ENCODE data around the gene SPINK1. TPM values are rescaled to one million over a fixed set of nuclear protein-coding genes. Genes with fewer than 3 reads are reported as not detected.

The SPINK1 gene
- total and polyA plus RNA-seq, 2 of the 4 experiments (the other 2 are of a cell fraction) = not detected

DNA sequence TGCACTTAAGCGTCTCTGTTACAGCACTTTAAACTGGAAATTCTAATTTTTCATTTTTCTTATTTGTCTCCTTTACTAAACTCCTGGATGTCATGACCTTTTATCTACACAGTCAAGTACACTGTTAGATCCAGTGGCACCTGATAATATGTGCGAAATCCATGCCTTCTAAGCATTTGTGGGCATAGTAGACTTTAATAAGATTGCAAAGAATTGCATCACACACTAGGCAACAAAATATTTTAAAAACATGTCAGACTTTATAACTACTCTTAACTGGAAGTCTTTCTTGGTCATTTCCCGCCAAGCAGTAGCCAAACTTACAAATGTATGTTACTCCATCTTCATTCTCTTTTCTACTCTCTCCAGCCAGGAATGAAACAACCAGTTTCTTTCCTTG lies 5.0 kb upstream of the SPINK1 start:
- Histone ChIP-seq H4K91ac (ENCODE audit: insufficient read depth, low read depth, low read length) (no peak overlapping the region), H2BK120ac (ENCODE audit: low read depth, low read length) (no peak overlapping the region), H3K27me3 (ENCODE audit: control insufficient read depth, insufficient read depth, low read length) (no peaks in the 10 kb centered on the region), H2BK20ac (ENCODE audit: low read depth, low read length) (no peak overlapping the region), H4K5ac (ENCODE audit: low read depth, low read length) (no peak overlapping the region), H3K9ac (ENCODE audit: low read depth, low read length) (no peak overlapping the region), H3K4me2 (ENCODE audit: low read depth, low read length) (no peak overlapping the region), H3K23ac (ENCODE audit: low read depth, low read length) (no peak overlapping the region), H4K8ac (ENCODE audit: low read depth in 2 of 2, low read length in 2 of 2) (no peak overlapping the region), H2AFZ (replicated peaks; ENCODE audit: low read length, poor library complexity) (no peak overlapping the region), H3K18ac (ENCODE audit: low read depth, low read length) (no peak overlapping the region), H3K79me1 (ENCODE audit: low read depth in 1 of 2, low read length in 2 of 2) (no peaks in the 10 kb centered on the region), H2AK5ac (ENCODE audit: low read depth, low read length) (no peak overlapping the region), H2BK15ac (ENCODE audit: low read depth, low read length) (no peak overlapping the region), H4K20me1 (ENCODE audit: insufficient read depth, low read length) (no peaks in the 10 kb centered on the region), H3K9me1 (ENCODE audit: insufficient read depth, low read length) (no peaks in the 10 kb centered on the region), H2BK5ac (ENCODE audit: low read depth, low read length, poor library complexity, severe bottlenecking) (no peak overlapping the region), H3K56ac (ENCODE audit: extremely low read depth, insufficient read depth, low read length) (no peak overlapping the region), H3K4ac (ENCODE audit: low read depth, low read length) (no peak overlapping the region), H3K14ac (replicated peaks; ENCODE audit: low read depth, low read length) (no peak overlapping the region), H3K27ac (ENCODE audit: insufficient read depth, low read length) (no peak overlapping the region), H2AK9ac (replicated peaks; ENCODE audit: low read depth, low read length, poor library complexity) (no peak overlapping the region), H3K4me3 (ENCODE audit: insufficient read depth, low read depth, low read length) (no peak overlapping the region), H3K4me1 (ENCODE audit: control insufficient read depth, insufficient read depth, low read length) (no peaks in the 10 kb centered on the region), H3K36me3 (ENCODE audit: control insufficient read depth, insufficient read depth, low read length) (no peaks in the 10 kb centered on the region), H3K9me3 (ENCODE audit: control insufficient read depth, insufficient read depth, low read length) (no peaks in the 10 kb centered on the region)
- POLR2A ChIA-PET (ENCODE audit: unreplicated experiment) = no interaction called here
- no TSS peak for BruUV-seq (replicated peaks)
- WGBS, 2 experiments (ENCODE audit: extremely low coverage in 2 of 2, insufficient read length in 1 of 2) = 60% methylated on average over 1 of the region's 3 CpGs; no CpG with 5 or more reads in 1 of the 2 experiments
- no peak for ATAC-seq (ENCODE audit: low read depth)
- TF ChIP-seq MAFK (IDR thresholded peaks at IDR 0.05; ENCODE audit: low read depth, low read length) (no peak), MAZ (IDR thresholded peaks at IDR 0.05; ENCODE audit: borderline replicate concordance, low read depth, low read length) (no peak), POLR2A (IDR thresholded peaks at IDR 0.05; ENCODE audit: low read depth, low read length) (no peak), RAD21 (IDR thresholded peaks at IDR 0.05; ENCODE audit: low read length) (no peak), NFE2L2 (IDR thresholded peaks at IDR 0.05; ENCODE audit: low read depth, low read length) (no peak), FOS (IDR thresholded peaks at IDR 0.05; ENCODE audit: low read depth, low read length) (no peak), SMC3 (IDR thresholded peaks at IDR 0.05; ENCODE audit: low read depth, low read length) (no peak), RFX5 (IDR thresholded peaks at IDR 0.05; ENCODE audit: low read depth, low read length) (no peak), MXI1 (IDR thresholded peaks at IDR 0.05; ENCODE audit: borderline replicate concordance, low read depth, low read length) (no peak), CEBPB (IDR thresholded peaks at IDR 0.05; ENCODE audit: low read depth, low read length) (no peak), RCOR1 (IDR thresholded peaks at IDR 0.05; ENCODE audit: insufficient replicate concordance, low read length) (no peak), BHLHE40 (IDR thresholded peaks at IDR 0.05; ENCODE audit: low read depth, low read length) (no peak), CHD1 (IDR thresholded peaks at IDR 0.05; ENCODE audit: low read depth, low read length) (no peak)
- TF ChIP-seq, protein P1, sequence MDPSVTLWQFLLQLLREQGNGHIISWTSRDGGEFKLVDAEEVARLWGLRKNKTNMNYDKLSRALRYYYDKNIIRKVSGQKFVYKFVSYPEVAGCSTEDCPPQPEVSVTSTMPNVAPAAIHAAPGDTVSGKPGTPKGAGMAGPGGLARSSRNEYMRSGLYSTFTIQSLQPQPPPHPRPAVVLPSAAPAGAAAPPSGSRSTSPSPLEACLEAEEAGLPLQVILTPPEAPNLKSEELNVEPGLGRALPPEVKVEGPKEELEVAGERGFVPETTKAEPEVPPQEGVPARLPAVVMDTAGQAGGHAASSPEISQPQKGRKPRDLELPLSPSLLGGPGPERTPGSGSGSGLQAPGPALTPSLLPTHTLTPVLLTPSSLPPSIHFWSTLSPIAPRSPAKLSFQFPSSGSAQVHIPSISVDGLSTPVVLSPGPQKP (IDR thresholded peaks at IDR 0.05; ENCODE audit: borderline replicate concordance, low read depth, low read length) = no peak
- TF ChIP-seq, protein P2, sequence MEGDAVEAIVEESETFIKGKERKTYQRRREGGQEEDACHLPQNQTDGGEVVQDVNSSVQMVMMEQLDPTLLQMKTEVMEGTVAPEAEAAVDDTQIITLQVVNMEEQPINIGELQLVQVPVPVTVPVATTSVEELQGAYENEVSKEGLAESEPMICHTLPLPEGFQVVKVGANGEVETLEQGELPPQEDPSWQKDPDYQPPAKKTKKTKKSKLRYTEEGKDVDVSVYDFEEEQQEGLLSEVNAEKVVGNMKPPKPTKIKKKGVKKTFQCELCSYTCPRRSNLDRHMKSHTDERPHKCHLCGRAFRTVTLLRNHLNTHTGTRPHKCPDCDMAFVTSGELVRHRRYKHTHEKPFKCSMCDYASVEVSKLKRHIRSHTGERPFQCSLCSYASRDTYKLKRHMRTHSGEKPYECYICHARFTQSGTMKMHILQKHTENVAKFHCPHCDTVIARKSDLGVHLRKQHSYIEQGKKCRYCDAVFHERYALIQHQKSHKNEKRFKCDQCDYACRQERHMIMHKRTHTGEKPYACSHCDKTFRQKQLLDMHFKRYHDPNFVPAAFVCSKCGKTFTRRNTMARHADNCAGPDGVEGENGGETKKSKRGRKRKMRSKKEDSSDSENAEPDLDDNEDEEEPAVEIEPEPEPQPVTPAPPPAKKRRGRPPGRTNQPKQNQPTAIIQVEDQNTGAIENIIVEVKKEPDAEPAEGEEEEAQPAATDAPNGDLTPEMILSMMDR (conservative IDR thresholded peaks at IDR 0.05; ENCODE audit: low read depth, low read length) = no peak
- TF ChIP-seq, protein P3, sequence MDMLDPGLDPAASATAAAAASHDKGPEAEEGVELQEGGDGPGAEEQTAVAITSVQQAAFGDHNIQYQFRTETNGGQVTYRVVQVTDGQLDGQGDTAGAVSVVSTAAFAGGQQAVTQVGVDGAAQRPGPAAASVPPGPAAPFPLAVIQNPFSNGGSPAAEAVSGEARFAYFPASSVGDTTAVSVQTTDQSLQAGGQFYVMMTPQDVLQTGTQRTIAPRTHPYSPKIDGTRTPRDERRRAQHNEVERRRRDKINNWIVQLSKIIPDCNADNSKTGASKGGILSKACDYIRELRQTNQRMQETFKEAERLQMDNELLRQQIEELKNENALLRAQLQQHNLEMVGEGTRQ (IDR thresholded peaks at IDR 0.05; ENCODE audit: low read depth, low read length) = no peak
- DNase-seq = no peak
- CTCF ChIA-PET = no interaction called here
- dilution Hi-C loops (cut with HindIII; ENCODE audit: low sequenced_read_pairs, unreplicated experiment) = no loop called here
- in situ Hi-C loops (cut with MboI; ENCODE audit: low sequenced_read_pairs) = no loop called here
- intact Hi-C loops (cut with micrococcal nuclease) = no loop called here
